GM12872 (cell line): ENCODE results near the gene SLC35F5.

Source experiments
- CTCF ChIP-seq: IDR thresholded peaks from 3 replicates; pipeline ENCODE4 v1.5.1; 2011; ENCODE audit warnings: low read depth, mild to moderate bottlenecking, low read length, moderate library complexity; ENCODE audit not compliant: insufficient read depth

Gene SLC35F5

GRCh38 chr2:113716291-113716690, 40.2 kb downstream of the SLC35F5 start:
- TF ChIP-seq CTCF: no peak

GRCh38 chr2:113712941-113713340, 43.5 kb downstream of the SLC35F5 start:
- no peak for TF ChIP-seq CTCF

GRCh38 chr2:113711851-113712250, 44.6 kb downstream of the SLC35F5 start:
- no peak for TF ChIP-seq CTCF

- TF ChIP-seq CTCF: no peak
Observed at GRCh38 chr2:113709022-113709421, 47.4 kb downstream of the SLC35F5 start.

- no peak for TF ChIP-seq CTCF
Observed at GRCh38 chr2:113707106-113707505, 49.3 kb downstream of the SLC35F5 start.

- no peak for TF ChIP-seq CTCF
Observed at GRCh38 chr2:113705982-113706523, 50.4 kb downstream of the SLC35F5 start.

DNA sequence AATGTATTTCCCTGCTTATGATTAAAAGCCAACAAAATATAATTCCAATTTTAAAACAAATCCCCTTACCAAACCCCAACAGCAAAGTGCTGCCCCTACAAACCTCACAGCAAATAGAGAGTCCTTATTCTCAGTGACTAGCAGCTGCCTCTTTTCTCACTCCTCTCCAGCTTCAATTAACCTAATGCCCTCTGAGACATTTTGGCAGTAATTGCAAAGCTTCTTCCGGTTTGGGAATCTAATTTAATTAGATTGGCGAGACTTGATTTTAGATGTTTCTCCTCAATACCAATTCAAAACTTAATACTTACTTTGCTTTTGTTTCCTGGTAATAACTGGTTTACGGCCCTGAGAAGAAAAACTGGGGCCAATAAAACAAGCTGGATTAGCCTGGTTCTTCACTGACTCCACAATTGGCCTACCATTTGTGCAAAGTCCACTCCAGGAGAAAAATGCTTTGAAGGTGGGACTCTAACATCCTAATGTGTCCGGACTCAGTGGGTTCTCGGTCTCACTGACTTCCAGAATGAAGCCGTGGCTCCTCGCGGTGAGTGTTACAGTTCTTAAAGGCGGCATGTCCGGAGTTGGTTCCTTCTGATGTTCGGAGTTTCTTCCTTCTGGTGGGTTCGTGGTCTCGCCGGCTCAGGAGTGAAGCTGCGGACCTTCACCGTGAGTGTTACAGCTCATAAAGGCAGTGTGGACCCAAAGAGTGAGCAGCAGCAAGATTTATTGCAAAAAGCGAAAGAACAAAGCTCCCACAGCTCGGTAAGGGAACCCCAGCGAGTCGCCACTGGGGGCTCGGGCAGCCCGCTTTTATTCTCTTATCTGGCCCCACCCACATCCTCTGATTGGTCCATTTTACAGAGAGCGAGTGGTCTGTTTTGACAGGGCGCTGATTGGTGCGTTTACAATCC, 52.8 kb downstream of the SLC35F5 start:
- no peak for TF ChIP-seq CTCF
